ENCODE data around the gene MYEOV.

MYEOV gene

GRCh38 chr11:69296890-69297786 is 3.2 kb downstream of the MYEOV start:
- no peak for TF ChIP-seq CTCF (IDR thresholded peaks at IDR 0.05; ENCODE audit: insufficient read depth, low read depth, low read length, missing control alignments)
- no peak overlapping the region for H3K4me3 ChIP-seq (ENCODE audit: low read length)
- peak; percentile 96 for DNase-seq (ENCODE audit: low read depth)

GRCh38 chr11:69297787-69298266 is 3.9 kb downstream of the MYEOV start:
- no peak overlapping the region for H3K4me3 ChIP-seq (ENCODE audit: low read length)
- DNase-seq (ENCODE audit: low read depth) = no peak
- TF ChIP-seq CTCF (IDR thresholded peaks at IDR 0.05; ENCODE audit: insufficient read depth, low read depth, low read length, missing control alignments) = no peak

DNA sequence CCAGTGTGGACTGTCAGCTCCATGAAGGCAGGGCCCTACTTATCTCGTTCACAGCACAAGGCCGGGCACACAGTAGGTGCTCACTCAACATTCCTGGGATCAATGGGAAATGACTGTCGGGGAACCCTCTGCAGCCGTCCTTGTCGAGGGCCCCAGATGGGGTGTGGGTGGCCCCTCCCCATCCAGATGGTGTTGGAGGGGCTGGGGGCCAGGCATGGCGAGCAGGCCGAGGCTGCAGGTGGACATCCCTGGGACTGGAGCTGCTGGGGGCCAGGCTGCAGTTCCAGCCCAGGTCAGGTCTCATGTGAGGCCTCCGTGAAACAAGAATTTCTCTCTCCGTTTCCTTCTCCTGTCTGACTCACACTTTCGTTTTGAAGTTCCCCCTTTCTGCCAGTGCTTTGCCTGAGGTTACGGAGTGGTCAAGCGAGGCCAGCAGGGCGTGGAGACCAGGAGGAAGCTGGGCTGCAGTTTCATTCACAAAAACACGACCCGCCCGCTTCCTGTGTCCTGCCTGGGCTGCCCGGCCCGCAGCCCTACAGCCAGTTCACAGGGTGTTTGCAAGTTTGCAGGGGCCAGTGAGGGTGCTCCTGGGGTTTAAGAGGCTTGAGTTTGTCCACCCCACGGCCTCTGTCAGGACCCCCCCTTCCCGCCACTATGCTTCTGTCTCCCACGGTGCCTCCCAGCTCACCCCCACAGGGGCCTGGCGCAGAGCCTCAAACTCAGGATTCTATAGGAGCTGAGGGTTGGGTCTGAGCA is 4.5 kb downstream of the MYEOV start:
- H3K4me3 ChIP-seq (ENCODE audit: low read length) = no peak overlapping the region

GRCh38 chr11:69299023-69299461 is 5.1 kb downstream of the MYEOV start:
- TF ChIP-seq CTCF (IDR thresholded peaks at IDR 0.05; ENCODE audit: insufficient read depth, low read depth, low read length, missing control alignments) = no peak

More for the DNA sequence above, 4.5 kb downstream of the MYEOV start:
- DNase-seq (ENCODE audit: low read depth) = peak; percentile 68
- TF ChIP-seq CTCF (IDR thresholded peaks at IDR 0.05; ENCODE audit: insufficient read depth, low read depth, low read length, missing control alignments) = no peak

GRCh38 chr11:69299572-69299971 is 5.6 kb downstream of the MYEOV start:
- no peak for TF ChIP-seq CTCF (IDR thresholded peaks at IDR 0.05; ENCODE audit: insufficient read depth, low read depth, low read length, missing control alignments)
- DNase-seq (ENCODE audit: low read depth) = no peak
- H3K4me3 ChIP-seq (ENCODE audit: low read length) = no peak overlapping the region

More at GRCh38 chr11:69299023-69299461, 5.1 kb downstream of the MYEOV start:
- H3K4me3 ChIP-seq (ENCODE audit: low read length) = no peak overlapping the region
- no peak for DNase-seq (ENCODE audit: low read depth)

- no peak overlapping the region for H3K4me3 ChIP-seq (ENCODE audit: low read length)
- DNase-seq (ENCODE audit: low read depth) = peak; percentile 28
- no peak for TF ChIP-seq CTCF (IDR thresholded peaks at IDR 0.05; ENCODE audit: insufficient read depth, low read depth, low read length, missing control alignments)
Measured at GRCh38 chr11:69300120-69301060, 6.4 kb downstream of the MYEOV start.
